NCI-H1092 treated with DMSO at 0.1 percent for 48 hours (cell line): ENCODE measurements around the gene TP53AIP1.
A peak's percentile ranks its signal among the peaks of the same experiment; 100 is the strongest.
"Not testable (repeated sequence)": the region's sequence is repeated elsewhere in the genome, so short reads cannot be mapped to it uniquely, and the experiment has no call there.

Experiments used
- DNase-seq: peaks from one replicate; lab custom pipeline; 2025; lab: John Stamatoyannopoulos, UW

TP53AIP1 gene

GRCh38 chr11:128926000-128926399 lies 16.7 kb downstream of the TP53AIP1 start:
- DNase-seq = peak; percentile 53

- DNase-seq = no peak
These were observed 17.4 kb downstream of the TP53AIP1 start for GRCh38 chr11:128925250-128925600.

- DNase-seq = no peak
These were observed 18.0 kb downstream of the TP53AIP1 start for GRCh38 chr11:128924510-128925249.

- no peak for DNase-seq
These were observed 18.6 kb downstream of the TP53AIP1 start for GRCh38 chr11:128924104-128924503.

GRCh38 chr11:128921793-128922192 lies 20.9 kb downstream of the TP53AIP1 start:
- no peak for DNase-seq

GRCh38 chr11:128920666-128921065 lies 22.0 kb downstream of the TP53AIP1 start:
- no peak for DNase-seq

GRCh38 chr11:128919635-128920034 lies 23.0 kb downstream of the TP53AIP1 start:
- not testable (repeated sequence) for DNase-seq

GRCh38 chr11:128919216-128919615 lies 23.5 kb downstream of the TP53AIP1 start:
- DNase-seq = no peak

- DNase-seq = no peak
These were observed 25.4 kb downstream of the TP53AIP1 start for GRCh38 chr11:128917144-128917724.

GRCh38 chr11:128916681-128917080 lies 26.0 kb downstream of the TP53AIP1 start:
- no peak for DNase-seq

- DNase-seq = no peak
These were observed 26.6 kb downstream of the TP53AIP1 start for GRCh38 chr11:128916037-128916572.

- DNase-seq = no peak
These were observed 27.5 kb downstream of the TP53AIP1 start for GRCh38 chr11:128915149-128915521.

GRCh38 chr11:128914216-128915148 lies 28.2 kb downstream of the TP53AIP1 start:
- no peak for DNase-seq

- no peak for DNase-seq
These were observed 28.9 kb downstream of the TP53AIP1 start for GRCh38 chr11:128913806-128914205.

GRCh38 chr11:128911701-128912100 lies 31.0 kb downstream of the TP53AIP1 start:
- DNase-seq = no peak

- DNase-seq = no peak
These were observed 31.4 kb downstream of the TP53AIP1 start for GRCh38 chr11:128911239-128911638.

- DNase-seq = no peak
These were observed 32.1 kb downstream of the TP53AIP1 start for GRCh38 chr11:128910576-128910975.

GRCh38 chr11:128909438-128910125 lies 33.1 kb downstream of the TP53AIP1 start:
- DNase-seq = no peak

- no peak for DNase-seq
These were observed 34.1 kb downstream of the TP53AIP1 start for GRCh38 chr11:128908391-128909246.

- no peak for DNase-seq
These were observed 35.1 kb downstream of the TP53AIP1 start for GRCh38 chr11:128907585-128907984.
